Left kidney (tissue), 2 donors: ENCODE measurements around the gene ARHGEF2. TPM values are rescaled to one million over a fixed set of nuclear protein-coding genes. Genes with fewer than 3 reads are reported as not detected.
"Not testable (repeated sequence)": the region's sequence is repeated elsewhere in the genome, so short reads cannot be mapped to it uniquely, and the experiment has no call there.

Source experiments
- DNase-seq: peaks from one replicate; pipeline ENCODE4 v3.0.0-alpha.2; 2013
- polyA plus RNA-seq: library from polyadenylated mRNA; unstranded; fragments of 120-200 nt; gene quantifications from one replicate; pipeline ENCODE4 v1.2.1, GENCODE V29; 2013; ENCODE audit not compliant: insufficient read length

Gene ARHGEF2
- polyA plus RNA-seq, 1 donor, result 86.7 TPM

DNA sequence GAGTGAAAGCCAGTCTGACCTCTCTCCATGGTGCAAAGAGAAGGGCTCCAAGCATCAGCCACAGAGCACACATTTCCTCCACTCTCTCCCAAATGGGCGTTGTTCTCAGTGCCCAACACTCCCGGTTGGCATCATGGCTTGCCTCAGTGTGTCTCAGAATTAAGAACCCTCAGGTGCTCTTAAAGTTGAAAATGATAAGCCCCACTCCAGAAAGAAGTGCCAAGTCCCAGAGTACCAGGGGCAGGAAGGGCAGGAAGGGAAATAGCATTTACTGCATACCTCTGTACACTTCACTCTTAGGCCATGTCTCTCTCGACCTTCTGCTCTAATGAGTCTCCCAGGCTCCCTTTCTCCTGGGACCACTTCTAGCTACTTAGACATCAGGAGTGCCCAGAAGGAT is 15.2 kb upstream of the ARHGEF2 start:
- DNase-seq, result no peak

- no peak for DNase-seq
These were observed 11.8 kb upstream of the ARHGEF2 start for GRCh38 chr1:155990005-155990739.

DNA sequence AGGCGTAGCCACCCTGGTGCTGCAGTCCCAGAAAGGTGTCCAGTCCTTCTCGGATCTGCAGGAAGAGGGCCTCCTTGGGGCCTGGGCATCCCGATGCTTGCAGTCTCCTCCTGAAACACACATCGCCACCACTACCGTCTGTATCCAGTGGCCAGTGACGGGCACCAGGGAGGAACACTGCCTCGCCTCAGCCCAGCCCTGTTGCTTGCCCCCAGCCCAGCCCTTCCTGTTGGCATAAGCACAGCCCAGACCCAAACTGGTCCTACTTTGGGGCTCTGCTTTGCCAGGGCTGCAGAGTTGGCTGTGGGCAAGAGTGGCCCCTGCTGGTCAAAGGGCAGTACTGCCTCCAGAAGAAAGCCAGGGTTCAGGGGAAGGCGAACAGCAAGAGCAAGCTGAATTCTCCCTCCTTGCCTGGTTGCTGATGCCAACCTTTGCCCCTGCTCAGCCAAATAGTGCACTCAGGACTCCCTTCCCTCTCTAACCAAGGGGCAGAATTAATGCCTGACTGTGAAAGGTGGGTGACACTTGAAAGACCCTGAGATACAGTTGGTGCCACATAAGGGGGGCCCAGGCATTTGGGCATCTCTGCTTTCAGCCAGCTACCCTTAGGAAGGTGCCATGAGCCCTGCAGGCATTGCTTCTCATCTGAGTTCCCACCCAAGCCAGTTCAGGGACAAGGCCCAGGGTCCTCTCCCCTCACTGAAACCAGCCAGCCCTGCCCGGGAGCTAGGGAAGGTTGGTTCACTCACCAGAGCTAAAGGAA is 11.1 kb upstream of the ARHGEF2 start:
- DNase-seq, result no peak

DNA sequence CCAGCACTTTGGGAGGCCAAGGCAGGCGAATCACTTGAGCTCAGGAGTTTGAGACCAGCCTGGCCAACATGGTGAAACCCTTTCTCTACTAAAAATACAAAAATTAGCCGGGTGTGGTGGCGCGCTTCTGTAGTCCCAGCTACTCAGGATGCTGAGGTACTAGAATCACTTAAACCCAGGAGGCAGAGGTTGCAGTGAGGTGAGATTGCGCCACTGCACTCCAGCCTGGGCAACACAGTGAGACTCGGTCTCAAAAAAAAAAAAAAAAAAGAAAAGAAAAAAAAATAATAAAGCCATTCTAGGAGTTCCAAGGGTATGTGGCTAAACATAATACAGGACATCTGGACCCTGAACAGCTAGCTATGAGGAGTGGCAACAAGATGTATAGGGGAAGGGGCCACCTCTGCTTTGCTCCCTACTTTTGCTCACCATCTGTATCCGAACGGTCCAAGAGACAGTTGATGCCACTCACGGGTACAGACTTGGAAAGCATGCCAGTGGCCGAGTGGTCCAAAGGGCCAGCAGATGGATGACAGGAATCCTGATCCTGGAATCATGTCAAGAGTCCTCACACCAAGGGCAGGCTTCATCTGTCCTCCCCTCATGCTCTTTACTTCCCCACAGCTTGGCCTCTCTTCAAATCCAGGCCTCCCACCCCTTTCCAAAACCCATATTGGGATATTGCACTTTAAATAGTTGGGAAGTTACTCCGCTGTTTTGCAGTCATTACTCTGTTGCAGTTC is 6.7 kb upstream of the ARHGEF2 start:
- DNase-seq, result not testable (repeated sequence)

DNA sequence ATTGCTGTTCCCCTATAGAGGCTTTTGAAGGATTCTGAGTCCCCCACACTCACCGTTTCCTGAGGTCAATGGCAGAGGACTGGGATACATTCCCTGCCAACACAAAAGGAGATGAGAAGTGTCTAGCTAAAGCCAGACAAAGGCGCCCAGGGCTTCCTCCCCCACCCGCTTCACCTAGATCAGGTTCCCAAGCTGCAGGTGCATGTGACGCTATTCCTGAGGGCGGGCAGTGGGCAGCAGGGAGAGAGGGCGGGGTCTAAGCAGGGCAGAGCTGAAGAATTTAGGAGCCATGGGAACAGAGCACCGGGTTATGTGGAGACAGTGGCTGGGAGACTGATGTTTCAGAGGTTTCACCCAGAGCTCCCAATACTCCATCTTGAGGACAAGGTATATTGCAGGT is 6.0 kb upstream of the ARHGEF2 start:
- peak; percentile 76 for DNase-seq

DNA sequence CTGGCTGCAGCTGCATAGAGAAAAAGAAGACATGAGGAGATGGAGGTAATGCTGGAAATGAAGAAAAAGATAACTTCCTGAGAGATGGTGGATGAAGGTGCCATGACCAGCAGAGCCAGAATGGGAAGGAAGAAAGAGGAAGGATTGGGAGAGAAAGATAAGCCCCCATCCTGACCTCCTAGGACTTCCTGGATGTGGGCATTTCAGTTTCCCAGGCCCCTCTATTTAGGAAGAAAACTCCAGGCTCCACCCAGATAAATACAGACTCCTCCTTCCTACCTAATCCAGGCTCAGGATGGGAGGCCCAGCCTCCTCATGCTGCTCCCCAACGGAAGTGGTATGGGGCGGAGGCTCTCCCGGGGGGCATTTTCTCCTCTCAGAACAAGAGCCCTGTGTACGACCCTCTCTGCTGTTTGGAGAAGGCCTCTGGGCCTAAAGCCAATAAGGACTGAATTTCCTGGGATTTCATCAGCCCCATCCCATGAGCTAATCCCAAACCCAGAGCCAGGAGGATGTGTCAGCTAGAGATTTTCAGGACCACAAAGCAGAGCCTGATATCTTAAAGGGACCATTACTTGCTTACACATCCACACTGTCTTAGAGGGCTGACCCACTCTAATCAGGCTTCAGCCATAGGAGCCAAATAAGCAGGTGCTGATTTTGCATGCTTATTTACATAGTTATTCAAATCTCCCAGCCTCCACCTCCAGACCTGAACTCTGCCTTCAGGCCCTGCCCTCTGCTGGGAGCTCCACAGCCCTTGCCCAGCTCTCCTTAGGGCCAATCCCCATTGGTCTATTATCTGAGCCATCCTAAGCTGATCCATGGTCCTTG is 5.1 kb upstream of the ARHGEF2 start:
- no peak for DNase-seq

DNA sequence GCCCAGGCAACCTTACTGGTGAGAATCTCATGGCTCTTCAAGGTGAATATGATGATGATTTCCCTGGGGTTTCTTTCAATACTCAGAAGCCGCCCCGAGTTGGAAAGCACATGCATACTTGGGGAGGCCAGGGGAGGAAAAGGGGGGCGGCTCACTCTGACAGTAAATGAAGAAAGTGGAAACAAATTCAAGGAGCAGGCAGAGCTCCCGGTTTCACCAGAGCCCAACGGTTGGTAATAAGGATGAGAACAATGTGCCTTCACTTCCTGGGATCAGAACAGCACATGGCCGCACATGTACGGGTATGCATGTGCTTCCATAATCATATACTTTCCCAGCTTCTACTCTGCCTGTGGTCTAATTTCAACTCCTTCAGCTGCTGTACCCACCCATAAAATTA is 3.8 kb upstream of the ARHGEF2 start:
- no peak for DNase-seq

- DNase-seq, result no peak
These were observed 3.1 kb upstream of the ARHGEF2 start for GRCh38 chr1:155981266-155982088.

GRCh38 chr1:155979597-155980343 is 1.4 kb upstream of the ARHGEF2 start:
- DNase-seq, result no peak

- DNase-seq, result no peak
These were observed 654 bp upstream of the ARHGEF2 start for GRCh38 chr1:155978973-155979429.

DNA sequence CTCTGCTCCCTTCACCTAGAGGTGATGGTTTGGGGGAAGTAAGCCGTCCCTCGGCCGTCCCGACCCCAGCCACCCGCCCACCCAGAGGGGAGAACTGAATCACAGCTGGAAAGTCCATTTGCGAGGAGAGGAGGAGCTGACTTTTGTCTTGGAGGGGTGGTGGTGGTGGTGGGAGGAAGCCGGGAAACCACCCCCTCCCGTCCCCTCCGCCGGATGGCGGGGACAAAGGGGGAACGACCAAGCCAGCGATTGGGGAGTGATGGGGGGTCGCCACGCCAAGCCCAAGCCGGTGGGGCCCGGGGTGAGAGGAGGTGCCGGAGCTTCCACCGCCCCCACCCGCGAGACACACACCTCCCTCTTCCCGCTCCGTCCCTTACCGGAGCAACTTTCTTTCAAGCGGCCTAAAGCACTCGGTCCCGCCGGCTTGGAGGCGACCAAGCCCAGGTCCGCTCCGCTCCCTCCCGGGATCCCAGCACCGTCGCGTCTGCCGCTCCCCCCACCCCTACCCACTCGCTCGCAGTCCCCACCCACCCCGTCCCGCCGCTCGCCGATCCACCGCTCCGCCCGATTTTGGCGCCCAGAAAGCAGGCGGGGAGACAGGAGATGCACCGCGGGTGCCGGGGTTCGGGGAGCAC is 540 bp downstream of the ARHGEF2 start:
- no peak for DNase-seq

GRCh38 chr1:155976913-155977689 is 1.2 kb downstream of the ARHGEF2 start:
- no peak for DNase-seq

DNA sequence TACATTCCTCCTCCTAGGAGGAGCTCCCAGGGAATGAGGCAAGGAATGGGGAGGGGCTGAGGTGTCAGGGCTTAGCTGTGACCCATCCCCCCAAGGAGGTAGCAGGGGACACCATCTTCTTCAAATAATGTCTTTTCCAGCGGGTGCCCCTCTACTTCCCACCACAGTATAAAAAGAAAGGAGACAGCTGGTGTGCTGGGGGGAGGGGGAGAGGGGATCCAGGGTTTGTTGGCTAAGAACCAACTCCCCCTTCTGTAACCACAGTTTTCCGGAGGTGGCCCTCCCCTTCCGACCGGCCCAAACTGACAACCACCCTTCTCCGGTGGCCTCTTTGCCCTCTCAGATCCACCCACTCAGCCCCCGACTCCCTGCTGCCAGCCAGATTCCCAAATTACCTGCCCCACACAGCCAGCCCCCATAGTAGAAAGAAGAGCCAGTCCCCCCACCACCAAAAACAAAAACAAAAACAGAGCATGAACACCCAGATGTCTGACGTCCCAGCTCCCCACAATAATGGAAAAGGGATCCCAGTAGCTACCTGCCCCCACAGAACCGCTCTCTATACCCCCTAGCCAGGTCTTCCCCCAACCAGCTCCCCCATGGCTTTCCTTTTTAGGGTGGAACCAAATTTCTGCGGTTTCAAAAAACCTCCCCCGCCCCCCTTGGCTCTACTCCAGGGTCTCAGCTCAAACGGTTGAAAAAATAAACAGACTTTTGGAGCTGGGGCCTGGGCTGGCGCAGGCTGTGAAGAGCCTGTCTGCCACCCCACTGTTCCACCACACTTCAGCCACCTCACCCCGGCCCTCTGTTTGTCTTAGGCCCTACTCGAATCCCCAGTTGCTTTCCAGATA is 2.1 kb downstream of the ARHGEF2 start:
- DNase-seq, result no peak

DNA sequence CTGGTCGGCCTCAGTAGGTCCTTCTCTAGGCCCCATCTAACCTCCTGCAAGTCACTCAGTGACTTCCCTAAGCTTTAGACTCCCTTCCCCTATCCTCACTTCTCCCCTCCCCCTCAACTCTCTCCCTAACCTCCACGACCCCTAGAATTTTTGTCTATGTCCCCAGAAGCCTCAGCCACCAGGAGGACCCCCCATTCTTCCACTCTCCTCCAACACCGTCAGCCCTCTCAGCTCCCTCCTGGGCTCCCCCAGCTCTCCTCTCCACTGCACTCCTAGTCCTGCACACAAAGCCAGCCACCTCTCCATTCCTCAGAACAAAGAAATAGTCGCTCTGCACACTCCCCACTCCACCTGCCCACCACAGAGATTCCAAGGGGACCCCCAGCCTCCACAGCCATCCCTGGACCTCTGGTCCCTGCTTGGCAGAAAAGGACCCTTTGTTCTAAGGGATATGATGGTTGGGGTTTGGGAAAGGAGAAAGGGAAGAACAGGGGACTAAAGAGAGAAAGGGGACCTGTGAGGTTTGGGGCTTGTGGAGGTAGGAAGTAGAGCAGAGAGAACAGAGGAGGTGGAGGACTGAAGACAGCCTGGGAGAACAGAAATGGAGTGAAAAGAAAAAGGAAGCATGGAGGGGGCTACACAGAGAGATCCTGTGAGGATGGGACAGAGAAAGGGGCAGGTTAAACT is 2.8 kb downstream of the ARHGEF2 start:
- no peak for DNase-seq

DNA sequence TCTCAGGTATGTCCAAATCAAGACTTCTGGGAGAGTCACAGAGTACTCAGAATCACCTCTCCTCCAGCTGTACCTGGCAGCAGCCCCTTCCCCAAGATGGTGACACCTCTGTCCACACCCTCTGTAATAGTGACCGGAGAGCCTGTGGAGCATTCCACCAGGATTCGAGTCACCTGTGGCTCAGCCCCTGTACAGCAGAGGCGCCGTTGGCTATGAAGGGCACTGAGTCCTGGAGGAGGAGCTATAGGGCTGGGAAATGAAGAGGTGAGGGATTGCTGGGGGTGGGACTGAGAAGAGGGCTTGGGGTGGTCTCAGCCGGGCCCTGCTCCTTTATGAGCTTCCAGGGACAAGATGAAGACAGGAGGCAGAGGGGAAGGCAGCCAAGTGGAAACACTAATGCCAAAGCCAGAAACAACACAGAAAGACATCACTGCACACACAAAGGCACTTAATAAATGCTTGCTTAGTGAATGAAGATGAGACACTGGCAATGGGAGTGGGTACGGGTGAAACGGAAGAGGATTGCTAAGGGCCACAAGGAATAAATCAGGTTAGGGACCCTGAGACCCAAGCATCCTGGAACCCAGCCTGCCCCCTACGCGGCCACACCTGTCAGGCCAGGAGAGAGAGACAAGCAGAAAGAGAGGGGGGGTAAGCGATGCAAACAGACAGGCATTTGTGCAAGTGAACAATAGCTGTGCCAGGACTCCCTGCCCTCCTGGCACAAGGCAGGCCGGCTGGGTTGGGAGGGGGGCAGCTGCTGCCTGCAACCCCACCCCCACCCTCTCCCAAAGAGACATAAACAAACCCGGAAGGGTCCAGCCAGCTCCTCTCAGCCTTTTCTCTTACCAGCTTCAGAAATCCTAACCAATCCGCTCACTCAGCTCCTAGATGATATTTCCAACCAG is 3.9 kb downstream of the ARHGEF2 start:
- no peak for DNase-seq

DNA sequence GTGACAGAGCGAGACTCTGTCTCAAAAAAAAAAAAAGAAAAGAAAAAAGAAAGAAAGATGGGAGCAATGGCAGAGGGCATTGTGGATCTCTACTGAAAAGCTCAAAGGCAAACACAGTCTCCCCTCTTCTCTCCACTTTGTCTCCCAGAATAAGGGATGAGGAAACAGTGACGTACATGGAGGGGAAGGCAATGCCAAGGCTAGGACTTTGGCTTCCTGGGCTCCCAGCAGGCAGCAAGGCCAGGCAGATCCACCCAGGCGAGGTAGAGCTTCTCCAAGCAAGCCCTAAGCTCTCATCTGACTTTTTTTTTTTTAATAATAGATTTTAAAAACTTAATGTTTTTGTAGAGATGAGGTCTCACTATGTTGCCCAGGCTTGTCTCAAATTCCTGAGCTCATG is 4.6 kb downstream of the ARHGEF2 start:
- no peak for DNase-seq
